HG03575 (cell line): ENCODE measurements around the gene TMC4.

Experiments
- ATAC-seq: cut with Tn5 transposase; IDR thresholded peaks from one replicate; pipeline ENCODE4 v1.9.1; 2021; ENCODE audit not compliant: unreplicated experiment, insufficient number of reproducible peaks, low FRiP score; ENCODE audit errors: extremely low read depth

Gene TMC4

GRCh38 chr19:54138489-54139256 is 34.3 kb downstream of the TMC4 start:
- ATAC-seq, result no peak

DNA sequence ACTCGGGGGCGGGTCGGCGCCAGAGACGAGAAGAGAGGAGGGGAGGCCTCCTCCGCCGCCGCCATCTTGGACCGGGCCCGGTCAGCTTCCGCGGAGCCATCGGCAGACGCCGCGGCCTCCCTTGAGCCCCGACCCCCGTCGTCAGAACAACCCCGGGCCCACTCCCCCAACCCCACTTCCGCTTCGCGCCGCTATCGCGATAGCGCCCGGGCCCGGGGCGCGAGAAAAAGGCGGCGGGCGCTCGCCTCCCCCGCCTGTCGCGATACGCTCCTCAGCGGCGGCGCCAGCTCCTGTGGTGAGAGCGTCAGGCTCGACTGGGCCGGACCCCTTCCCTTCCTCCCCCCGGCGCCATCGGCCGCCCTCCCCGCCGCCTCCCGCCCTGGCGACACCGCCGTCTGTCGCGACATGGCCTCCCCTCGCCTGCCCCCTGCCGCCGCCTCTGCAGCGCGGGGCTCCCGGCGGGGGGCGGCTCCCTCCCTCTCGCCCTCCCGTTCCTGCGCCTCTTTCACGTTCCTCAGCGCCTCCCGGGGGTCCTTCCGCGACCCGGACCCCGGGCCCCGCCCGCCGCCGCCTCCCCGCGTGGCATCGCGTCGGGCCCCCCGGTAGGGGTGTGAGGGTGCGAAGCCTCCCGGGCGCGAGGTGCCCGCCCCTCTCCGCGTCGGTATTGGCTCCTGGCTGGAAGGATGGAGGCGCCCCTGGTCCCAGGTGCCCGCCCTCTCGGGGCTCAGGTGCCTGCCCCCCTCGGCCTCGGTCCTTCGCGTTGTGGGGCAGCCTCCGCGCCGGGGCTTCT is 35.1 kb downstream of the TMC4 start, which contains the start of gene CNOT3:
TSS of gene CNOT3 (plus strand) at position 64 of the 790 bp plus-strand sequence. CDS start 5,217 bp downstream, outside the sequence.
- ATAC-seq, result no peak

GRCh38 chr19:54136864-54137698 is 35.9 kb downstream of the TMC4 start:
- ATAC-seq, result peak; percentile 46

- no peak for ATAC-seq
These were observed 36.7 kb downstream of the TMC4 start for GRCh38 chr19:54136086-54136863.

DNA sequence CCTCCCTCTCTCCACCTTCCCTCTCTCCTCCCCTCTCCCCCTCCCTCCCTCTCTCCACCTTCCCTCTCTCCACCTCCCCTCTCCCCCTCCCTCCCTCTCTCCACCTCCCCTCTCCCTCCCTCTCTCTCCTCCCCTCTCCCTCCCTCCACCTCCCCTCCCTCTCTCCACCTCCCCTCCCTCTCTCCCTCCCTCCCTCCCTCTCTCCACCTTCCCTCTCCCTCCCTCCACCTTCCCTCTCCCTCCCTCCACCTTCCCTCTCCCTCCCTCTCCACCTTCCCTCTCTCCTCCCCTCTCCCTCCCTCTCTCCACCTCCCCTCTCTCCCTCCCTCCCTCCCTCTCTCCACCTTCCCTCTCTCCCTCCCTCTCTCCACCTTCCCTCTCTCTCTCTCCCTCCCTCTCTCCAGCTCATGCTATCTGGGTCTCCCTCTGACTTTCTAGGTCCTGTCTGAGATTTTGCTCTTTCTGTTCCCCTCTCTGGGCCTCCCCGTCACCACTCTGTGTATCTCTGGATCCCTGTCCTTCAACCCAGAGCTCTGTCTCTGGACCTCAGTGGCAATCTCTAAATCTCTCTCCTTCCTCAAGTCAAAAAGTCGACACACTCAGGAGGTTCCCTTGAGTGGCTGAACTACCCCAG is 38.9 kb downstream of the TMC4 start:
- ATAC-seq, result no peak

- no peak for ATAC-seq
These were observed 39.5 kb downstream of the TMC4 start for GRCh38 chr19:54133312-54133956.

DNA sequence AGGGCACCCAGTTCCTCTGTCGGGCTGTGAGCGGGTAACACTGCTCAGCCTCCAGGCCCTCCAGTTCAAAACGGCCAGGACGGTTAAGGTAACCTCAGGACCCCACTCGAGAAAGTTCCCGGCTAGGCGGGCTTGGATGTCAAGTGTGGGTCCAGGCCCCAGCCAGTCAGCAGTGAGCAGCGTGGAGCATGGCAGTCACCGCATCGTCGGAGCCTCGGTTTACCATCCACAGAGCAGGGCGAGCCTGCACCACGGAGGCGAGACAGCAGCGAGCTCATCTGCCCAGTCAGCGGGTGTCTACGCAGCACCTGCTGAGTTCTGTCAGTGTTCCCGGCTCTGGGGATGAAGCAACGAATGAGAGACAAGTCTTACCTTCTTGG is 43.4 kb downstream of the TMC4 start:
- ATAC-seq, result no peak

GRCh38 chr19:54128796-54129616 is 44.0 kb downstream of the TMC4 start:
- no peak for ATAC-seq

GRCh38 chr19:54128441-54128725 is 44.6 kb downstream of the TMC4 start:
- ATAC-seq, result no peak

DNA sequence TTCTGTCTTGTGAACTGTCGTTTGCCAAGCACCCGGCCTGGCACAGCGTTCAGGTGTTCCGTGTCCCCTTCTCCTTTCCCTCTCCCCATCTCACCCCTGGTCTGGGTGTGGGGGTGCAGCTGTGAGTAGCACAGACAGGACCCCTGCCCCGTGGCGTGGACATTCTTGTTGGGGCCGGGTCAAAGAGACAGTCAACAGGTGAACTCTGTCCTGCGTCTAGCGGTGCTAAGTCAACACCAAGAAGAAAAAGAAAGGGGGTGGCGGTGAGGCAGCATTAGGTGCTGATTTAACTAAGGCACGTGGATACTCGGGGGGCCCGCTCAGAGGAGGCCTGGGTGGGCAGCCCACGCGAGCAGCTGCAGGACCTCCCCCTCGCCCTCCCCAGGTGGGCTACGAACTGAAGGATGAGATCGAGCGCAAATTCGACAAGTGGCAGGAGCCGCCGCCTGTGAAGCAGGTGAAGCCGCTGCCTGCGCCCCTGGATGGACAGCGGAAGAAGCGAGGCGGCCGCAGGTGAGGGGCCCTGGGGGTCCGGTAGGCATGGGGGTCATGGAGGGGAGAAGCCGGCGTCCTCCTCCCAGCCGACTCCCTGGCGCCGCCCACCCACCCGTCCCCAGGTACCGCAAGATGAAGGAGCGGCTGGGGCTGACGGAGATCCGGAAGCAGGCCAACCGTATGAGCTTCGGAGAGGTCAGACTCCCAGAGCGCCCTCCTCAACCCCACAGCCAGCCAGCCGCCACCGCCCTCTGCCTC is 45.1 kb downstream of the TMC4 start:
- ATAC-seq, result no peak

DNA sequence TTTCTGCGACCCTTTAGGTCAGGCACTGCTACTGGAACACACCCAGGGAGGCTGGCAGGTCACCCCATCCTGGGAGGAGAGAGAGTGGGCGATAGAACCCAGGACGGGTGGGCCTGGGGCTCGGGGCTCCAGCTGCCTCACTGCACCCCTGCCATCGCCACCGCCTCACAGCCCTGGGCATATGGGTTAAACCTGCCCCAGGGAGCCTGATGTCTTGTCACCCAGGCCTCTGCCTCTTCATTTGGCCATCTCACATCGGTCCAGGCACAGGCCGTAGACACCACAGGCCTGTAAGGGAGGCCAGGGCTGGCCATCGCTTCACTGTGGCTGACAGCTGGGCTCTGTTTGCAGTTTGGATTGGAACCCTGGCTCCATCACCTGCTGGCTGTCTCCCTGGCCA is 47.2 kb downstream of the TMC4 start:
- ATAC-seq, result no peak

DNA sequence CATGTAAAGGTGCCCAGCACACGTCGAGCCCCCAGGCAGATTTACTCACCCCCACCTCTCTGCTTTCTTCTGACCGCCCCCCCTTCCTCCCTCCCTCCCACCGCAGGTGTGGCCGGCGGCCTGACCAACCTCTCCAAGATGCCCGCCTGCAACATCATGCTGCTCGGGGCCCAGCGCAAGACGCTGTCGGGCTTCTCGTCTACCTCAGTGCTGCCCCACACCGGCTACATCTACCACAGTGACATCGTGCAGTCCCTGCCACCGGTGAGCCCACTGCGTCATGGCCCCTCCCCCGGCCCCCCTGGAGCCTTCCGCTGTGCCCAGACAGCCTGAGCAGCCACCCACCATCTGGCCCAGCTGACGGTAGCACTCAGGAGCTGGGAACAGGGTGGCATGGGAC is 48.6 kb downstream of the TMC4 start:
- ATAC-seq, result no peak

DNA sequence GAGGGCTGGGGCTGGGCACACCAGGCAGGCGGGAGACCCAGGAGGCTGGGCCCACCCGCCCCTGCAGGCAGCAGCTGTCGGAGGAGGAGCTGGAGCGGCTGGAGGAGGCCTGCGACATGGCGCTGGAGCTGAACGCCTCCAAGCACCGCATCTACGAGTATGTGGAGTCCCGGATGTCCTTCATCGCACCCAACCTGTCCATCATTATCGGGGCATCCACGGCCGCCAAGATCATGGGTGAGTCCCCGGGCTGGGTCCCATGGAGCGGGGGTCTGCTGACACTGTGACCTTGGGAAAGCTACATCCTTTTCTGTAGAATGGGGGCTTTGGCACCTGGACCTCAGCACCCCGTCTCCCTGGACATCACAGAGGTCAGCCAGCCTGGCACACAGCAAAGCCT is 49.3 kb downstream of the TMC4 start:
- ATAC-seq, result no peak

DNA sequence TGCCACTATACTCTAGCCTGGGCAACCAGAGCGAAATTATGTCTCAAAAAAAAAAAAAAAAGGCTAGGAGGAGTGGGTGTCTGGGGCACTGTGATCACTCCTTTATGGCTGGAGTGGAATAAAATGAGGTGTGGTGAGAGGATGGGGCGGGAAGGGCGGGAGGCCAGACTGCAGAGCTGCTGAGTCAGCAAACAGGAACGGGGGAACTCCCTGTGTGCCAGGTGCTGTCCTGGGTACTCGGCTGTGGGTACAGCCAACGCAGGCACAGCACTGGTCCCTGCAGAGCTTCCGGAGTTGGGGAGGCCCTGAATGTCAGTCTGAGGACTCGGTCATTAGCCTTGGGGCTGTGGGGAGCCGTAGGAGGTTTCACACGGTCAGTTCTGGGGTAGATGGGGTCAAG is 51.7 kb downstream of the TMC4 start:
- ATAC-seq, result no peak

DNA sequence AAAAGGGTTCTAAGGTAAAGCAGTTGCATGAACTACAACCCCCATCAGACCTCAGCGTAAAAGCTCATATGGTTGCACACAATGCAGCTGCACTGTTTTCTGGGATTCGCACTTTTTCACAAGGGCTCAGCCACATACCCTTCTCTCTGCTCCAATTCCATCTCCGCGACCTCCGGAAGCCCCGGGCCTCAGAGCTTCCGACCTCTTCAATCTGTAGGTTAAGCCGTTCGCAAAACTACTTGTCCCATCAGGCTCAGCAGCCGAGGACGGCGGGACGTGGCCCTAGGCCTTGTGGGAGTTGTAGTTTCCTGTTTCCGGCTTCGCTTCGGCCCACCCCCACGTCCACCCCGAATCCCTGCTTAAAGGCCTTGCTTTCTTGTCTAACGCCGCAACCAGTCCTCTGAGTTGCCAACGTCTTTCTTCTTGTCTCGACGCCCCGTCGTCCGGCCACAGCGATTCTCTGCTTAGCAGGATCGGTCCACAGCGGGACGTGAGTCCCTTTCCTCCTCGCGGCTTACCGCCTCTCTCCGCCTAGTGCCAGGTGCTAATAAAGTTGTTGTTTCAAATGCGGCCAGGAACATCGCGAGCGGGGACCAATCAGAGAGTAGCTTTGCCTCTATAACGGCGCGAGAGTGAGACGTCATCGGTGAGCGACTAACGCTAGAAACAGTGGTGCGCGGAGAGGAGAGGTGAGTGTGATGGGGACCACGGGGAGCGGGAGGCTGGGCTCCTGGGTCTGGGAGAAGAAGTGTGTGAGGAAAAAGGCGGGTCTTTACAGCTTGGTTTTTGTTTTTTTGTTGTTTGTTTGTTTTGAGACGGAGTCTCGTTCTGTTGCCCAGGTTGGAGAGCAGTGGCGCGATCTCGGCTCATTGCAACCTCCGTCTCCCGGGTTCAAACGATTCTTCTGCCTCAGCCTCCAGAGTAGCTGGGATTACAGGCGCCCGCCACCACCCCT is 57.6 kb downstream of the TMC4 start, which contains the start of the genes PRPF31 and TFPT:
TSS of gene PRPF31 (plus strand) at position 646 of the 955 bp plus-strand sequence. CDS start 2,525 bp downstream, outside the sequence.
TSS of gene TFPT (minus strand) at position 549 of the 955 bp plus-strand sequence. CDS start at position 161, 388 bp downstream.
- peak; percentile 43 for ATAC-seq
